NB4 (cell line): ENCODE data around the gene ALG3.

ENCODE experiments used
- CTCF ChIP-seq: IDR thresholded peaks from one replicate; pipeline ENCODE4 v1.5.1; 2012; ENCODE audit warnings: low read depth, low read length
- MAX ChIP-seq: IDR thresholded peaks from 2 replicates; pipeline ENCODE4 v1.6.1; 2011; ENCODE audit warnings: low read depth, low read length
- MYC ChIP-seq: IDR thresholded peaks from 2 replicates; pipeline ENCODE4 v1.6.1; 2011; ENCODE audit warnings: low read depth, low read length
- POLR2A ChIP-seq: IDR thresholded peaks from 2 replicates; pipeline ENCODE4 v1.6.1; 2011; ENCODE audit warnings: mild to moderate bottlenecking; ENCODE audit not compliant: insufficient read length; ENCODE audit errors: extremely low read depth

DNA sequence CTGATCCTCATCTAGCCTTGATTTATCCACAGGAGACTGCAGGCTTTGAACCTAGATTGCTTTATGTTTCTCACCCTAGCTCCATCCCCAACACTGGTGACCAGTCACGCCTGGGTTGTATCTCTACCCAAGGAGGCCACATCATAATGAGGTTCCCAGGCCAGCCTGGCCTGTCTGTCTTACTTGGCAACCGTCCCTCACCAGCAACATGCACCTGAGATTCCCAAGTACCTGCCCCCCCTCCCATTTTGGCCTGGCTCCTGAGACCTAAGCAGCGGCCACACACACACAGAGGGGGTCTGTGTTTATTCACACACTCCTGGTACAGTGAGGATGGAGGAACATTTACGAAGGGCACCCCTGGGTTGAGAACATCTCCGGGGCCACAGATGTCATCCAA is 10.2 kb upstream of the ALG3 start:
- TF ChIP-seq CTCF (no peak), POLR2A (no peak), MYC (no peak), MAX (no peak)
